H9 (cell line): ENCODE measurements around the gene DENND1A. TPM values are rescaled to one million over a fixed set of nuclear protein-coding genes. Genes with fewer than 3 reads are reported as not detected.

ENCODE experiments used
- DNase-seq: peaks from one replicate; pipeline ENCODE4 v3.0.0-alpha.2; 2017
- H2AFZ ChIP-seq: one replicate; pipeline ENCODE4 v1.6.1; 2013; ENCODE audit warnings: mild to moderate bottlenecking, low read length, control low read depth, moderate library complexity
- H2AK5ac ChIP-seq: 2 replicates; pipeline ENCODE4 v1.6.1; 2013; ENCODE audit warnings: low read length, control low read depth, mixed read lengths; ENCODE audit not compliant: insufficient read length
- H2BK120ac ChIP-seq: one replicate; pipeline ENCODE4 v1.6.1; 2013; ENCODE audit warnings: low read depth, mild to moderate bottlenecking, low read length, control low read depth, inconsistent platforms; ENCODE audit not compliant: poor library complexity, severe bottlenecking
- H2BK12ac ChIP-seq: 2 replicates; pipeline ENCODE4 v1.6.1; 2013; ENCODE audit warnings: low read length, control low read depth, mixed read lengths, low read depth; ENCODE audit not compliant: insufficient read length
- H2BK15ac ChIP-seq: 2 replicates; pipeline ENCODE4 v1.6.1; 2013; ENCODE audit warnings: low read depth, low read length, control low read depth
- H2BK20ac ChIP-seq: one replicate; pipeline ENCODE4 v1.6.1; 2013; ENCODE audit warnings: low read depth, mild to moderate bottlenecking, low read length, control low read depth, inconsistent platforms; ENCODE audit not compliant: poor library complexity, severe bottlenecking
- H2BK5ac ChIP-seq: 2 replicates; pipeline ENCODE4 v1.6.1; 2013; ENCODE audit warnings: low read length, control low read depth, mixed read lengths; ENCODE audit not compliant: insufficient read length
- H3K14ac ChIP-seq: 2 replicates; pipeline ENCODE4 v1.6.1; 2013; ENCODE audit warnings: low read length, control low read depth; ENCODE audit not compliant: insufficient read depth
- H3K18ac ChIP-seq: 2 replicates; pipeline ENCODE4 v1.6.1; 2013; ENCODE audit warnings: low read depth, mild to moderate bottlenecking, mixed read lengths, low read length, control low read depth; ENCODE audit not compliant: insufficient read length
- H3K23ac ChIP-seq: 2 replicates; pipeline ENCODE4 v1.6.1; 2013; ENCODE audit warnings: low read length, control low read depth, mixed read lengths, low read depth; ENCODE audit not compliant: insufficient read length
- H3K23me2 ChIP-seq: 2 replicates; pipeline ENCODE4 v1.6.1; 2013; ENCODE audit warnings: low read depth, mild to moderate bottlenecking, mixed read lengths, low read length, control low read depth; ENCODE audit not compliant: insufficient read length, poor library complexity, severe bottlenecking
- H3K27ac ChIP-seq: 2 replicates; pipeline ENCODE4 v1.5.1; 2013; ENCODE audit warnings: low read length, control low read depth, mixed read lengths, low read depth; ENCODE audit not compliant: insufficient read length
- H3K27me3 ChIP-seq: 2 replicates; pipeline ENCODE4 v1.6.1; 2013; ENCODE audit warnings: low read length, control low read depth, inconsistent platforms; ENCODE audit not compliant: insufficient read depth
- H3K4ac ChIP-seq: 2 replicates; pipeline ENCODE4 v1.6.1; 2013; ENCODE audit warnings: low read depth, mild to moderate bottlenecking, control low read depth, inconsistent platforms, low read length, moderate library complexity
- H3K4me1 ChIP-seq: 2 replicates; pipeline ENCODE4 v1.6.1; 2013; ENCODE audit warnings: low read length, control low read depth, inconsistent platforms; ENCODE audit not compliant: insufficient read depth
- H3K4me2 ChIP-seq: 2 replicates; pipeline ENCODE4 v1.6.1; 2013; ENCODE audit warnings: low read length, control low read depth, mixed read lengths; ENCODE audit not compliant: insufficient read length, insufficient read depth
- H3K56ac ChIP-seq: 2 replicates; pipeline ENCODE4 v1.6.1; 2013; ENCODE audit warnings: low read depth, mild to moderate bottlenecking, mixed read lengths, low read length, control low read depth; ENCODE audit not compliant: insufficient read length
- H3K79me1 ChIP-seq: 2 replicates; pipeline ENCODE4 v1.6.1; 2013; ENCODE audit warnings: low read depth, mild to moderate bottlenecking, moderate library complexity, low read length, control low read depth, inconsistent platforms; ENCODE audit not compliant: insufficient read depth, poor library complexity, severe bottlenecking
- H3K79me2 ChIP-seq: 2 replicates; pipeline ENCODE4 v1.6.1; 2013; ENCODE audit warnings: low read length, control low read depth, inconsistent platforms; ENCODE audit not compliant: insufficient read depth
- H3K9ac ChIP-seq: 2 replicates; pipeline ENCODE4 v1.6.1; 2013; ENCODE audit warnings: low read length, control low read depth, mixed read lengths; ENCODE audit not compliant: insufficient read length; ENCODE audit errors: extremely low read depth
- H3K9me3 ChIP-seq: one replicate; pipeline ENCODE4 v1.6.1; 2013; ENCODE audit warnings: low read depth, low read length, inconsistent platforms; ENCODE audit not compliant: control insufficient read depth
- H3T11ph ChIP-seq: one replicate; pipeline ENCODE4 v1.6.1; 2013; ENCODE audit warnings: mild to moderate bottlenecking, low read length, control low read depth, inconsistent platforms
- H4K20me1 ChIP-seq: one replicate; pipeline ENCODE4 v1.6.1; 2013; ENCODE audit not compliant: control insufficient read depth, insufficient read length, insufficient read depth
- H4K5ac ChIP-seq: 2 replicates; pipeline ENCODE4 v1.6.1; 2013; ENCODE audit warnings: low read depth, mild to moderate bottlenecking, mixed read lengths, low read length, control low read depth; ENCODE audit not compliant: insufficient read length
- H4K8ac ChIP-seq: replicated peaks from 2 replicates; pipeline ENCODE4 v1.6.1; 2013; ENCODE audit warnings: low read length, control low read depth, mixed read lengths, low read depth; ENCODE audit not compliant: insufficient read length
- H4K91ac ChIP-seq: 2 replicates; pipeline ENCODE4 v1.6.1; 2013; ENCODE audit warnings: low read depth, mild to moderate bottlenecking, moderate library complexity, mixed read lengths, low read length, control low read depth; ENCODE audit not compliant: insufficient read length
- H3K27ac Mint-ChIP-seq, 3 experiments: 2 replicates in 2 of 3; 3 replicates in 1 of 3; pipeline ENCODE4 v1.8.0; 2020 to 2021; ENCODE audit warnings: mixed read lengths in 3 of 3, mild to moderate bottlenecking in 1 of 3, moderate library complexity in 1 of 3
- H3K27me3 Mint-ChIP-seq: 2 replicates; pipeline ENCODE4 v1.8.0; 2021; ENCODE audit warnings: low read depth, mild to moderate bottlenecking, moderate library complexity, mixed read lengths
- H3K36me3 Mint-ChIP-seq, 3 experiments: 2 replicates in 2 of 3; 3 replicates in 1 of 3; pipeline ENCODE4 v1.8.0; 2020 to 2021; ENCODE audit warnings: low read depth in 3 of 3, mixed read lengths in 3 of 3; ENCODE audit not compliant: insufficient read depth in 1 of 3
- H3K4me1 Mint-ChIP-seq, 2 experiments: 2 replicates each; pipeline ENCODE4 v1.8.0; 2020; ENCODE audit warnings: mixed read lengths in 2 of 2
- H3K4me3 Mint-ChIP-seq, 2 experiments: 2 replicates in 1 of 2; 3 replicates in 1 of 2; pipeline ENCODE4 v1.8.0; 2020 to 2021; ENCODE audit warnings: mild to moderate bottlenecking in 2 of 2, mixed read lengths in 2 of 2, moderate library complexity in 1 of 2
- H3K9me3 Mint-ChIP-seq, 2 experiments: 2 replicates in 1 of 2; 3 replicates in 1 of 2; pipeline ENCODE4 v1.8.0; 2020; ENCODE audit warnings: mild to moderate bottlenecking in 2 of 2, mixed read lengths in 2 of 2, moderate library complexity in 1 of 2
- WGBS: extraction: QIAGEN DNeasy Blood & Tissue Kit; methylation state at CpG from one replicate; pipeline ENCODE4 v1.1.7; 2013; ENCODE audit warnings: missing lambda C conversion rate, low lambda C conversion rate, mixed read lengths; ENCODE audit not compliant: insufficient read length; ENCODE audit errors: extremely low coverage; 5-methylcytosine and 5-hydroxymethylcytosine counted together
- total RNA-seq: library from RNA; stranded (reverse); gene quantifications from 2 replicates; pipeline ENCODE4 v1.2.1, GENCODE V29; 2021
- TF ChIP-seq, protein P1 (sequence below): fragments of 200-600 bp; sonication (generic); conservative IDR thresholded peaks from 3 replicates; pipeline ENCODE4 v1.8.0; 2021; ENCODE audit warnings: antibody characterized with exemption, mild to moderate bottlenecking

The DENND1A gene
- total RNA-seq, 1 experiment from 2014 or later, result 20.4 TPM

DNA sequence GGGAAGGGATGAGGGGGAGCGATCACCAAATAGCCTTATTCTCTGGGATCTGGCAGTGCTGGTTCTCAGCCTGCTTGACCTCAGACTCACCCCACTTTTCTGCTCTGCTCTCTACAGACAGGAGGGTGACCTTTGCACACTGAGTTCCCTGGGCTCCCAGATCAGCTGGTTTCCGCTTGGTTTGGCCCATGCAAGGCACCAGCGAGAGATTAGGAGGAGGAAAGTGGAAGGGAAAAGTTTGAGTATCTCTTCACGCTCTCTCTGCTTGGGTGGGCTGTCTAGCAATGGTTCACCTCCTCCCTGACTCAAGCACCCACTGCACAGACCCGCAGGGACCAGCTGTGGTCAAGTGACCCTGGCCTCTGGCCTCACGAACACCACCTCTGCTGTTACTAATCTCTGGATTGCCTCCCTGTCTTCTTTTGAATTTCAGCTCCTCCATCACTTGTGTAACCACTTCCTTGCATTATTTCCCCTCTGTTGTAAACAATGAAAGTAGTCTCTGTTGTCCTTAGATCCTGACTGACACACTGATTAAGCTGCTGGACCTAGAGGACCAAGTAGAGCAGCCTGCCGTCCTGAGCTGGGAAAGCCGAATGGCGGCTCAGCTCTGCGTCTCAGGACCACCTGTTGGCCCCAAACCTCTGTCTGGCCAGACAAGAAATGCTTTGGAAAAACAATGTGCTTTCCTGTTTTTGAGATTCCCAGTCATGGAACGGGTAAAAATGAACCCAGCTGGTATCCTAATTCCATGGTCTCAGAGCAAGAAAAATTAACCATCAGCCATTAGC, 387.3 kb downstream of the DENND1A start:
- Histone ChIP-seq H3K79me1 (no peaks in the 10 kb centered on the region), H2AFZ (no peak overlapping the region), H4K20me1 (no peaks in the 10 kb centered on the region), H3K18ac (no peak overlapping the region), H2AK5ac (no peak overlapping the region), H3T11ph (no peak overlapping the region), H3K27ac (no peak overlapping the region), H4K91ac (no peak overlapping the region), H2BK15ac (no peak overlapping the region), H2BK120ac (no peak overlapping the region), H3K4me2 (no peak overlapping the region), H3K9ac (no peak overlapping the region), H2BK20ac (no peak overlapping the region), H3K79me2 (no peaks in the 10 kb centered on the region), H3K23me2 (no peaks in the 10 kb centered on the region), H2BK5ac (no peak overlapping the region), H4K8ac (no peak overlapping the region), H4K5ac (no peak overlapping the region), H3K56ac (no peak overlapping the region), H3K4me1 (no peaks in the 10 kb centered on the region), H2BK12ac (no peak overlapping the region), H3K9me3 (no peaks in the 10 kb centered on the region), H3K4ac (no peak overlapping the region), H3K23ac (no peak overlapping the region), H3K14ac (no peak overlapping the region; the same call in 1 of the 2 replicates), H3K27me3 (no peaks in the 10 kb centered on the region)
- no CpG with 5 or more reads among the region's 11 CpGs for WGBS
- H3K4me1 Mint-ChIP-seq, result peaks cover 2 to 3% of the 10 kb centered on the region in 2 experiments; a peak in 1 of 4 replicates
- TF ChIP-seq, protein P1, sequence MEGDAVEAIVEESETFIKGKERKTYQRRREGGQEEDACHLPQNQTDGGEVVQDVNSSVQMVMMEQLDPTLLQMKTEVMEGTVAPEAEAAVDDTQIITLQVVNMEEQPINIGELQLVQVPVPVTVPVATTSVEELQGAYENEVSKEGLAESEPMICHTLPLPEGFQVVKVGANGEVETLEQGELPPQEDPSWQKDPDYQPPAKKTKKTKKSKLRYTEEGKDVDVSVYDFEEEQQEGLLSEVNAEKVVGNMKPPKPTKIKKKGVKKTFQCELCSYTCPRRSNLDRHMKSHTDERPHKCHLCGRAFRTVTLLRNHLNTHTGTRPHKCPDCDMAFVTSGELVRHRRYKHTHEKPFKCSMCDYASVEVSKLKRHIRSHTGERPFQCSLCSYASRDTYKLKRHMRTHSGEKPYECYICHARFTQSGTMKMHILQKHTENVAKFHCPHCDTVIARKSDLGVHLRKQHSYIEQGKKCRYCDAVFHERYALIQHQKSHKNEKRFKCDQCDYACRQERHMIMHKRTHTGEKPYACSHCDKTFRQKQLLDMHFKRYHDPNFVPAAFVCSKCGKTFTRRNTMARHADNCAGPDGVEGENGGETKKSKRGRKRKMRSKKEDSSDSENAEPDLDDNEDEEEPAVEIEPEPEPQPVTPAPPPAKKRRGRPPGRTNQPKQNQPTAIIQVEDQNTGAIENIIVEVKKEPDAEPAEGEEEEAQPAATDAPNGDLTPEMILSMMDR, result no peak
- H3K27ac Mint-ChIP-seq, result no peak overlapping the region
- peaks cover 0 to under 1% (median 0%) of the 10 kb centered on the region in 3 experiments; a peak in 1 of 7 replicates for H3K36me3 Mint-ChIP-seq
- no peaks in the 10 kb centered on the region for H3K27me3 Mint-ChIP-seq
- no peaks in the 10 kb centered on the region; a peak in 1 of 5 replicates for H3K9me3 Mint-ChIP-seq
- no peak overlapping the region for H3K4me3 Mint-ChIP-seq
- DNase-seq, result no peak
